ENCODE measurements around the gene TNNC2. TPM values are rescaled to one million over a fixed set of nuclear protein-coding genes. Genes with fewer than 3 reads are reported as not detected.
A peak's percentile ranks its signal among the peaks of the same experiment; 100 is the strongest.

The TNNC2 gene
- total and polyA plus RNA-seq, 2 of the 13 experiments (the other 11 are each of a cell fraction or from before 2014, with no cell fraction given): 1.8 to 4.7 TPM

DNA sequence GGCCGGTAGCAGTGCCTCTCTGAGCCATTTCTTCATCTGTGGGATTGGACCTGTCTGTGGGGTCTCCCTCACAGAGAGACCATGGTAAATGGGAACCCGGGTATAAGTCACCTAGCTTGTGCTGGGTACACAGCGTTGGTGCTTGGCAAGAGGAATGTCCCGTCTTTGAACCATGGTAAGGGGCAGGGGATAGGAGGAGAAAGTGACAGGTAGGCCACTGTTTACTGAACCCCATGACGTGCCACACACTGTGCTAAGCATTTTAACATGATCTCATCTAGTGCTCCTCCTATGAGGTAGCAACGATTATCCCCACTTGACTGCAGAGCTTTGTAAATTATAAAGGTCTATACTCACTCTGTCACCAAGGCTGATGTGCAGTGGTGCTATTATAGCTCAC is 600 bp upstream of the TNNC2 start (continued):
- TF ChIP-seq EP300 (IDR thresholded peaks at IDR 0.05; ENCODE audit: low read depth in 2 of 2, low read length in 2 of 2) (no peak), EP300 (CRISPR knock-in tag; IDR thresholded peaks at IDR 0.05; ENCODE audit: borderline replicate concordance) (0 out of 2 replicates have a peak, but pooled peaks have one; percentile 8), JUND (CRISPR knock-in tag; IDR thresholded peaks at IDR 0.05) (no peak), ZMAT3 (CRISPR knock-in tag; conservative IDR thresholded peaks at IDR 0.05) (no peak), NFKB2 (CRISPR knock-in tag; IDR thresholded peaks at IDR 0.05; ENCODE audit: borderline replicate concordance) (no peak), TBX2 (CRISPR knock-in tag; IDR thresholded peaks at IDR 0.05; ENCODE audit: borderline replicate concordance) (peak; percentile 3; the same call in 1 of the 2 replicates), ZNF781 (CRISPR knock-in tag; IDR thresholded peaks at IDR 0.05; ENCODE audit: borderline replicate concordance, not compliant biosample characterization) (no peak), BORCS8-MEF2B (CRISPR knock-in tag; IDR thresholded peaks at IDR 0.05) (no peak)
- TF ChIP-seq, protein P1, sequence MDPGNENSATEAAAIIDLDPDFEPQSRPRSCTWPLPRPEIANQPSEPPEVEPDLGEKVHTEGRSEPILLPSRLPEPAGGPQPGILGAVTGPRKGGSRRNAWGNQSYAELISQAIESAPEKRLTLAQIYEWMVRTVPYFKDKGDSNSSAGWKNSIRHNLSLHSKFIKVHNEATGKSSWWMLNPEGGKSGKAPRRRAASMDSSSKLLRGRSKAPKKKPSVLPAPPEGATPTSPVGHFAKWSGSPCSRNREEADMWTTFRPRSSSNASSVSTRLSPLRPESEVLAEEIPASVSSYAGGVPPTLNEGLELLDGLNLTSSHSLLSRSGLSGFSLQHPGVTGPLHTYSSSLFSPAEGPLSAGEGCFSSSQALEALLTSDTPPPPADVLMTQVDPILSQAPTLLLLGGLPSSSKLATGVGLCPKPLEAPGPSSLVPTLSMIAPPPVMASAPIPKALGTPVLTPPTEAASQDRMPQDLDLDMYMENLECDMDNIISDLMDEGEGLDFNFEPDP (CRISPR knock-in tag; conservative IDR thresholded peaks at IDR 0.05): 0 out of 2 replicates have a peak, but pooled peaks have one; percentile 58
- TF ChIP-seq, protein P2, sequence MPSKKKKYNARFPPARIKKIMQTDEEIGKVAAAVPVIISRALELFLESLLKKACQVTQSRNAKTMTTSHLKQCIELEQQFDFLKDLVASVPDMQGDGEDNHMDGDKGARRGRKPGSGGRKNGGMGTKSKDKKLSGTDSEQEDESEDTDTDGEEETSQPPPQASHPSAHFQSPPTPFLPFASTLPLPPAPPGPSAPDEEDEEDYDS (CRISPR knock-in tag; IDR thresholded peaks at IDR 0.05): no peak
- TF ChIP-seq, protein P3, sequence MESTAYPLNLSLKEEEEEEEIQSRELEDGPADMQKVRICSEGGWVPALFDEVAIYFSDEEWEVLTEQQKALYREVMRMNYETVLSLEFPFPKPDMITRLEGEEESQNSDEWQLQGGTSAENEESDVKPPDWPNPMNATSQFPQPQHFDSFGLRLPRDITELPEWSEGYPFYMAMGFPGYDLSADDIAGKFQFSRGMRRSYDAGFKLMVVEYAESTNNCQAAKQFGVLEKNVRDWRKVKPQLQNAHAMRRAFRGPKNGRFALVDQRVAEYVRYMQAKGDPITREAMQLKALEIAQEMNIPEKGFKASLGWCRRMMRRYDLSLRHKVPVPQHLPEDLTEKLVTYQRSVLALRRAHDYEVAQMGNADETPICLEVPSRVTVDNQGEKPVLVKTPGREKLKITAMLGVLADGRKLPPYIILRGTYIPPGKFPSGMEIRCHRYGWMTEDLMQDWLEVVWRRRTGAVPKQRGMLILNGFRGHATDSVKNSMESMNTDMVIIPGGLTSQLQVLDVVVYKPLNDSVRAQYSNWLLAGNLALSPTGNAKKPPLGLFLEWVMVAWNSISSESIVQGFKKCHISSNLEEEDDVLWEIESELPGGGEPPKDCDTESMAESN (CRISPR knock-in tag; conservative IDR thresholded peaks at IDR 0.05): no peak
